DMS153 (cell line): ENCODE data around the gene PPM1F.
"Not testable (repeated sequence)": the region's sequence is repeated elsewhere in the genome, so short reads cannot be mapped to it uniquely, and the experiment has no call there.

Source experiments
- DNase-seq: peaks from one replicate; lab custom pipeline; 2025; lab: John Stamatoyannopoulos, UW

The PPM1F gene

GRCh38 chr22:21919526-21920307 is 32.9 kb downstream of the PPM1F start:
- no peak for DNase-seq

- DNase-seq: no peak
Observed at GRCh38 chr22:21918466-21919185, 34.0 kb downstream of the PPM1F start.

GRCh38 chr22:21917959-21918261 is 34.7 kb downstream of the PPM1F start:
- no peak for DNase-seq

DNA sequence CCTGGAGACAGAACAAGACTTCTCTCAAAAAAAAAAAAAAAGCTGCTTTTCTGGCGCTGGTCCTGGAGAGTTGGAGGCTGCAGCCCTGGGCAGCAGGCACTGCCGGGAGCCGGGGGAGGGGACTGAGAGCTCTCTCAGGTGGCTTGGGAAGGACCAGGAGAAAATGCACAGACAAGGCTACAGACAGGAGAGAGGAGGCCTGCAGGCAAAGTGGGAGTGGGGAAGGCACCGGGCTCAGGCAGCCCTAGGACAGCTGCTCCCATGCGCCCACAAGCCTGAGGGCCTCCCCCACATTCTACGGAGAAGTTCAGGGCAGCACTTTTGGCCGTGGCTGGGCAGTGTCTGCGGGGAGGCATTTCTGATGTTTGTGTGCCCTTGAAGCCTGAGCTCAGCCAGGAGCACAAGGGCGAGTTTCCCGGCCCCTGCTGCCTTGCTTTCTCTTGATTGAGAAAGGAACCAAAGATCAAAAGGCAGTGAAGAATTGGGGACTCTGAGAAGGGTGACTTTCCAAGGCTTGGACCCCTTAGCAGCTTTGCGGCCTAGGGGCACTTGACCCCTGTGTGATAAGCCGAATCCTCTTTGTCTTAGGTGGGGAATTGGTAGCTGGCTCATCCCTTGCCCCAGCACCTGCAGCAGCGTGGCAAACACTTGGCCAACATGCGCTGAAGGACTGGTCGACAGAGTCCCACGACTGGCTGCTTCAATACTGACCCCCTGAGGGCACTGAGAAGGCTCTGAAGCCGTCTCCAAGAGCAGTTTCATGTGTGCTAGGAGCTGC is 35.3 kb downstream of the PPM1F start:
- DNase-seq: no peak

DNA sequence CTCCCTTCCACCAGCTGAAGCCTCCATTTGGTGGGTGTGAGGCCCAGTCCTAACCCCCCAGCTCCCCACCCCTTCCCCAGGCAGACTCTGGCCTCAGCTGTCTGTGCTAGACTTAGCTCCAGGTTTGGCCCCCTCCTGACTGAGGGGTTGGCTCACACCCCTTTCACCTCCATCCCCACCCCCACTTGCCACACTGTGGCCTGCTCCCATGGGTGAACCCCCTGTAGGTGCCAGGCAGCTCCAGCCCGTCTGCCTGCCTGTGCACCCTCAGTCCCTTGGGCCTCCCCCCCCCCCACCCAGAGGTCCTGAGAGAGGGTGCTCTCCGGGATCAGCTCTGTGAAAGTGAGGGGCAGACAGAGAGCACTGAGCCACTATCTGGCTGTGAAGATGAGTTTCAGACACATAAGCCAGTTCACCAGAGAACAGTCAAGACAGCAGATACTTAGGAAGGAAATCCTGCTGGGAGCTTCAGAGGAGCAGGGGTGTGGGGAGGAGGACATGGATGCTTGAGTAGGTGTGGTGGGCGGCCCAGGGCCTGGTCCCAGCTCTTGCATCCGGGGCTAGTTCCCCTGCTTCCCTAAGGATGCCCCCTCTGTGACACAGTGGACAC is 36.2 kb downstream of the PPM1F start:
- DNase-seq: no peak

- no peak for DNase-seq
Observed at GRCh38 chr22:21915624-21916308, 36.9 kb downstream of the PPM1F start.

DNA sequence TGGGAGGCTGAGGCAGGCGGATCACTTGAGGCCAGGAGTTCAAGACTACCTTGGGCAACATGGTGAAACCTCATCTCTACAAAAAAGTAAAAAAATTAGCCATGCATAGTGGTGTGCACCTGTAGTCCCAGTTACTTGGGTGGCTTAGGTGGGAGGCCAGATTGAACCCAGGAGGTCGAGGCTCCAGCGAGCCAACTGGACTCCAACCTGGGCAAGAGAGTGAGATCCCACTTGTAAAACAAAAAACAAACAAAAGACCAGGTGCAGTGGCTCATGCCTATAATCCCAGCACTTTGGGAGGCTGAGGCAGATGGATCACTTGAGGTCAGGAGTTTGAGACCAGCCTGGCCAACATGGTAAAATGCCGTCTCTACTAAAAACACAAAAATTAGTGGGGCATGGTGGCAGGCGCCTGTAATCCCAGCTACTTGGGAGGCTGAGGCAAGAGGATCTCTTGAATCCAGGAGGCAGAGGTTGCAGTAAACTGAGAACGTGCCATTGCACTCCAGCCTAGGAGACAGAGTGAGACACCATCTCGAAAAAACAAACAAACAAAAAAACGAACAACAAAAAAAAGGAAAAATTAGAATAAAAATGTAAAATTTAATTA is 38.5 kb downstream of the PPM1F start:
- not testable (repeated sequence) for DNase-seq

DNA sequence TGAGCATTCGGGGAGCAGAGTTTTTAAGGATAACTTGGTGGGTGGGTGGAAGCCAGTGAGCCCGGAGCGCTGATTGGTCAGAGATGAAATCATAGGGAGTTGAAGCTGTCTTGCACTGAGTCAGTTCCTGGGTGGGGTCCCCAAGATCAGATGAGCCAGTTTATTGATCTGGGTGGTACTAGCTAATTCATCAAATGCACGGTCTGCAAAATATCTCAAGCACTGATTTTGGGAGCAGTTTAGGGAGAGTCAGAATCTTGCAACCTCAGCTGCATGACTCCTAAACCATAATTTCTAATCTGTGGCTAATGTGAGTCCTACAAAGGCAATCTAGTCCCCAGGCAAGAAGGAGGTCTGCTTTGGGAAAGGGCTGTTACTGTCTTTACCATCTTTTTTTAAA is 42.3 kb downstream of the PPM1F start:
- not testable (repeated sequence) for DNase-seq

GRCh38 chr22:21909871-21910270 is 42.8 kb downstream of the PPM1F start:
- DNase-seq: no peak

GRCh38 chr22:21907638-21908522 is 44.8 kb downstream of the PPM1F start:
- no peak for DNase-seq

DNA sequence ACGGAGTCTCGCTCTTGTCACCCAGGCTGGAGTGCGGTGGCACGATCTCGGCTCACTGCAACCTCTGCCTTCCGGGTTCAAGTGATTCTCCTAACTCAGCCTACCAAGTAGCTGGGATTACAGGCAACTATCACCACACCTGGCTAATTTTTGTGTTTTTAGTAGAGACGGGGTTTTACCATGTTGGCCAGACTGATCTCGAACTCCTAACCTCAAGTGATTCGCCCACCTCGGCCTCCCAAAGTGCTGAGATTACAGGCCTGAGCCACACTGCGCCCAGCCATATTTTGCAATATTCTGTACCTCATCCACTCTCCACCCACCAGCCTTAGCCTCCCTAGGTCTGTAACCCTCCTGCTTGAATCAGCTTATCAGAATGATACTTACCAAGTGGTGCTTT is 47.4 kb downstream of the PPM1F start:
- DNase-seq: not testable (repeated sequence)

GRCh38 chr22:21904250-21904789 is 48.3 kb downstream of the PPM1F start:
- no peak for DNase-seq

- no peak for DNase-seq
Observed at GRCh38 chr22:21903283-21903682, 49.4 kb downstream of the PPM1F start.

DNA sequence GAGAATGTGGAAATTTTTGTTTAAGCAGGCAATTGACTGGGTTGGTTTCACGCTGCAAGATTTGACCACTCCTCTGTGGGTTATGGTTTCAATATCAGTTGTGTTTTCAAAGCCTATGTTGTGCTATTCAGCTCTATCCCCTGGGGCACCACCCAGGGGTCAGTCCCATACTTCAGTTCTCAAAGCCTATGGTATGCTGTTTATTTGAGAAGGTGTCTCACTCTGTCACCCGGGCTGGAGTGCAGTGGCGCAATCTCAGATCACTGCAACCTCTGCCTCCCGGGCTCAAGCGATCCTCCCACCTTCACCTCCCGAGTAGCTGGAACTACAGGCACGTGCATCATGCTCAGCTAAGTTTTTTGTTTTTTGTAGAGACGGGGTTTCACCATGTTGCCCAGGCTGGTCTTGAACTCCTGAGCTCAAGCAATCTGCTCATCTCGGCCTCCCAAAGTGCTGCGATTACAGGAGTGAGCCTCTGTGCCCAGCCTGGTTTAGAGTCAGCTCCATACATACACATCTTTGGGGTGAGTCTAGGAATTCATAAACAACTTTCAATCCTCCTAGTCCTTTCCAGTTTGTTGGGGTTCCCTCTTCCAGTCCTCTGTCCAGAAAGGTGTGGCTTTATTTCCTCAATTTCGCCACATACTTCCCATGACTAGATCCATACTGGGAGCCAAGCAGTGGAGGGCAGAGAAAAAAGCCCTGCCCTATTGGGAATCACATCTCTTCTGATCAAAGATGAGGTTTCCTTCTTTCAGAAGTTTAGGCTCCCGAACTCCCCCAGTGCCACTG is 50.2 kb downstream of the PPM1F start:
- no peak for DNase-seq

DNA sequence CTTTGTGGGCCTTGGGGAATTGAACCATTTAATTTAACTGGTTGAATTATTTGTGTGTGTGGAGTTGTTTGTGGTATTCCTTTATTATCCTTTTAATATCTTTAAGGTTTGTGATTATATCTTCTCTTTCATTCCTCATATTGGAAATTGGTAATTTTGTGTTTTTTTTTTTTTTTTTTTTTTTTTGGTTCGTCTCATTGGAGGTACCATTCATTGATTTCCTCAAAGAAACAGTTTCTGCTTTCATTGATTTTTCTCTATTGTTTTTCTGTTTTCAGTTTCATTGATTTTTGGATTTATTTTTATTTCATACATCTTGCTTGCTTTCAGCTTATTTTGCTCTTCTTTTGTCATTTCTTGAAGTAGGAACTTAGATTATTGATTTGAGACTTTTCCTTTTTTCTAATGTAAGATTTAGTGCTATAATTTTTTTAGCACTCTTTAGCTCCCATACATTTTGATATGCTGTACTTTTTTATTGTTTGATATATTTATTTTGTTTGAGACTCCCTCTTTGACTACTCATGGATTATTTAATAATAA is 54.2 kb downstream of the PPM1F start:
- DNase-seq: no peak

DNA sequence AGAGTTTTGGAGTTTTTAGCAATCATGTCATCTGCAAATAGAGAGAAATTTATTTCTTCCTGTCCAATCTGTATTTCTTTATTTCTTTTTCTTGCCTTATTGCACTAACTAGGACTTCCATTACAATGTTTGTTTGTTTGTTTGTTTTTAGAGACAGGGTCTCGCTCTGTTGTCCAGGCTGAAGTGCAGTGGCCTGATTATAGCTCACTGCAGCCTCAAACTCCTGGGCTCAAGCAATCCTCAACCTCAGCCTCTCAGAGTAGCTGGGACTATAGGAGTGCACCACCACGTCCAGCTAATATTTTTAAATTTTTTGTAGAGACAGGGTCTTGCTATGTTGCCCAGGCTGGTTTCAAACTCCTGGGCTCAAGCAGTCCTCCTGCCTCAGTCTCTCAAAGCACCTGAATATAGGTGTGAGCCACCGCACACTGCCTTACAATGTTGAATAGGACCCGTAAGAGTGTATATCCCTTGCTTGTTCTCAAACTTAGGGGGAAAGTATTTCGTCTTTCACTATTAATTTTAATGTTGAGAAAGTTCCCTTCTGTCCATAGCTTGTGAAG is 55.6 kb downstream of the PPM1F start:
- no peak for DNase-seq

GRCh38 chr22:21896275-21896674 is 56.4 kb downstream of the PPM1F start:
- DNase-seq: not testable (repeated sequence)

DNA sequence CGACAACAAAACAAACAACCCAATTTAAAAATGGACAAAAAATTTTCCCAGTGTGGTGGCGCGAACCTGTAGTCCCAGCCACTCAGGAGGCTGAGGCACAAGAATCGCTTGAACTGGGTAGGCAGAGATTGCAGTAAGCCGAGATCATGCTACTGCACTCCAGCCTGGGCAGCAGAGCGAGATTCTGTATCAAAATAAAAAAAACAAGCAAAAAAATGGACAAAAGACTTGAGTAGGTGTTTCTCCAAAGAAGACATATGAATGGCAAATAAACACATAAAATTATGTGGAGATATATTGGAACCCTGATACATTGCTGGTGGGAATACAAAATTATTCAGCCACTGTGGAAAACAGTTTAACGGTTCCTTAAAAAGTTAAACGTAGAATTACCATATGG is 57.8 kb downstream of the PPM1F start:
- no peak for DNase-seq
